ENCODE measurements around the gene CEACAM20.

The CEACAM20 gene

GRCh38 chr19:44529536-44529935, at the start of gene CEACAM20:
Gene CEACAM20, minus strand, starts transcription at chr19:44529675. Its CDS starts 166 bp downstream, at chr19:44529509.
- no peak for DNase-seq (ENCODE audit: low read depth)
- no peak for TF ChIP-seq CTCF (conservative IDR thresholded peaks at IDR 0.05; ENCODE audit: control insufficient read depth, insufficient read depth, low read depth, low read length)
- H3K4me3 ChIP-seq (ENCODE audit: control insufficient read depth, low read depth, low read length), result no peak within 1 kb of the TSS

- TF ChIP-seq CTCF (conservative IDR thresholded peaks at IDR 0.05; ENCODE audit: control insufficient read depth, insufficient read depth, low read depth, low read length), result no peak
- no peak overlapping the region for H3K4me3 ChIP-seq (ENCODE audit: control insufficient read depth, low read depth, low read length)
- no peak for DNase-seq (ENCODE audit: low read depth)
These were observed 48.0 kb upstream of the CEACAM20 start for GRCh38 chr19:44577566-44577874.

- peak; percentile 56 for DNase-seq (ENCODE audit: low read depth)
- TF ChIP-seq CTCF (conservative IDR thresholded peaks at IDR 0.05; ENCODE audit: control insufficient read depth, insufficient read depth, low read depth, low read length), result peak; percentile 73
- H3K4me3 ChIP-seq (ENCODE audit: control insufficient read depth, low read depth, low read length), result no peak overlapping the region
These were observed 47.5 kb upstream of the CEACAM20 start for GRCh38 chr19:44576843-44577565.

GRCh38 chr19:44575116-44575700, 45.7 kb upstream of the CEACAM20 start:
- peak; percentile 5 for DNase-seq (ENCODE audit: low read depth)
- TF ChIP-seq CTCF (conservative IDR thresholded peaks at IDR 0.05; ENCODE audit: control insufficient read depth, insufficient read depth, low read depth, low read length), result no peak
- H3K4me3 ChIP-seq (ENCODE audit: control insufficient read depth, low read depth, low read length), result no peak overlapping the region

- H3K4me3 ChIP-seq (ENCODE audit: control insufficient read depth, low read depth, low read length), result no peak overlapping the region
- TF ChIP-seq CTCF (conservative IDR thresholded peaks at IDR 0.05; ENCODE audit: control insufficient read depth, insufficient read depth, low read depth, low read length), result no peak
- no peak for DNase-seq (ENCODE audit: low read depth)
These were observed 44.9 kb upstream of the CEACAM20 start for GRCh38 chr19:44574186-44574950.

GRCh38 chr19:44573627-44574026, 44.2 kb upstream of the CEACAM20 start:
- no peak for DNase-seq (ENCODE audit: low read depth)
- TF ChIP-seq CTCF (conservative IDR thresholded peaks at IDR 0.05; ENCODE audit: control insufficient read depth, insufficient read depth, low read depth, low read length), result no peak
- H3K4me3 ChIP-seq (ENCODE audit: control insufficient read depth, low read depth, low read length), result no peak overlapping the region
